ENCODE data around the gene MSH5. TPM values are rescaled to one million over a fixed set of nuclear protein-coding genes. Genes with fewer than 3 reads are reported as not detected.

Gene MSH5
- total and polyA plus RNA-seq, 2 donors, result 8.4 to 15.2 TPM

- peak in 3 of 9 donors; percentile 65 to 82 (median 67) for DNase-seq (ENCODE audit: low read depth in 6 of 9, low spot score in 9 of 9)
- H3K4me1 ChIP-seq (ENCODE audit: control insufficient read depth in 2 of 2, insufficient read depth in 2 of 2, low read length in 2 of 2), result peaks cover 25 to 70% of the 10 kb centered on the region in 2 donors
- peak overlapping the region; percentile 55 to 83 for H3K27ac ChIP-seq (ENCODE audit: low read depth in 1 of 2, low read length in 1 of 2)
- peaks cover 14 to 26% of the 10 kb centered on the region in 2 donors for H3K36me3 ChIP-seq (ENCODE audit: control insufficient read depth in 2 of 2, insufficient read depth in 2 of 2, low read length in 1 of 2)
- WGBS, result 41% methylated on average over 7 of the region's 7 CpGs
- H3K9me3 ChIP-seq (ENCODE audit: control insufficient read depth in 2 of 2, insufficient read depth in 1 of 2, low read length in 1 of 2), result no peaks in the 10 kb centered on the region
- H3K4me3 ChIP-seq (ENCODE audit: low read length in 2 of 2), result no peak overlapping the region
- no peaks in the 10 kb centered on the region for H3K27me3 ChIP-seq (ENCODE audit: control insufficient read depth in 2 of 2, insufficient read depth in 1 of 2, low read length in 1 of 2)
These were observed 12.6 kb upstream of the MSH5 start for GRCh38 chr6:31727034-31727716.

DNA sequence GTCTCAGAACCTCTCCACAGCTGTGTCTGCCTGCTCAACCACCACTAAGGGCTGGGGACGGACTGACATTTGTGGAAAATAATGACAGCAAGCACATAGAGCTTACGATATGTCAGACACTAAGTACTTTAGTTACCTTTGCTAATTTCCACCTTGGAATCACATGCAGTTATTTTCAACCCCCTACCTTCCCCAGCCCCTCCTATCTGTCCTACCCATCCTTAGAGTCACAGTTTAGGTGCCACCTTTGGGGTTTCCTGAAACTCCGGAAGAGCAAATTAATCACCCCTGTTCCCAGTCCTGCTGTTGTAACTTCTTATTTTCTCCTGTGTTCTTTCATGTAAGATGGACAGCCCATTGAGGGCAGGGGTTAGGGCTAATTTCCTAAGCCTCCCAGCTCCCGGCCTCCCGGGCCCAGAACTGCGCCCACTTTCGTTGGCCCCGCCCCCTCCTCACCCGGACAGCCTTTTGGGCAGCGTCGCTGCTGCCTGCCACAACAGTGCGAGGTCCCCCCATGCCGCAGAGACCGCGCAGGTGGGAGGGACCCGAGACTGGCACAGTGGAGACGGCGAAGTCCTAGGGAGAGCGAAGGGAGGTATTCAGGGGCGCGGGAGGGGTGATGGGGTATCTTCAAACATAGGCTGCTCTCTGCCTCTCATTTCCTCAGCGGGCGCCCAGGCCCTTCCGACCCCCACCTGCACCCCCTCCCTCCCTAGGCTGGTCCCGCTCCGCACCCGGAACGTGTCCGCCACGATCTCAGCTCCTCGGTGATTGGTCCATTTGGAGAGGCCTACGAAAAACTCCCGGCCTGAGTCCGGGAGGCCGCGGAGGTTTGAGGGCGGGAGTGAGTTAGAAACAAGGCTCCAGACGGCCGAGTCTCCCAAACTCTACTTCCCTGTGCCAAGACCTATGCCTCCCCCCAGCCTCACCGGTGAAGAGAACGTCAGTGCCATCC lies 11.8 kb upstream of the MSH5 start:
- H3K4me1 ChIP-seq (ENCODE audit: control insufficient read depth in 2 of 2, insufficient read depth in 2 of 2, low read length in 2 of 2), result peaks cover 25 to 66% of the 10 kb centered on the region in 2 donors
- no peaks in the 10 kb centered on the region for H3K9me3 ChIP-seq (ENCODE audit: control insufficient read depth in 2 of 2, insufficient read depth in 1 of 2, low read length in 1 of 2)
- peak overlapping the region; percentile 55 to 83 for H3K27ac ChIP-seq (ENCODE audit: low read depth in 1 of 2, low read length in 1 of 2)
- DNase-seq (ENCODE audit: low read depth in 6 of 9, low spot score in 9 of 9), result no peak
- H3K4me3 ChIP-seq (ENCODE audit: low read length in 2 of 2), result peak overlapping the region; percentile 1 to 71
- no peaks in the 10 kb centered on the region for H3K27me3 ChIP-seq (ENCODE audit: control insufficient read depth in 2 of 2, insufficient read depth in 1 of 2, low read length in 1 of 2)
- 86% methylated on average over 41 of the region's 41 CpGs for WGBS
- H3K36me3 ChIP-seq (ENCODE audit: control insufficient read depth in 2 of 2, insufficient read depth in 2 of 2, low read length in 1 of 2), result peaks cover 15 to 32% of the 10 kb centered on the region in 2 donors

- Histone ChIP-seq H3K27me3 (ENCODE audit: control insufficient read depth in 2 of 2, insufficient read depth in 1 of 2, low read length in 1 of 2) (no peaks in the 10 kb centered on the region), H3K36me3 (ENCODE audit: control insufficient read depth in 2 of 2, insufficient read depth in 2 of 2, low read length in 1 of 2) (peaks cover 24 to 41% of the 10 kb centered on the region in 2 donors), H3K9me3 (ENCODE audit: control insufficient read depth in 2 of 2, insufficient read depth in 1 of 2, low read length in 1 of 2) (no peaks in the 10 kb centered on the region), H3K4me1 (ENCODE audit: control insufficient read depth in 2 of 2, insufficient read depth in 2 of 2, low read length in 2 of 2) (peaks cover 22 to 63% of the 10 kb centered on the region in 2 donors), H3K27ac (ENCODE audit: low read depth in 1 of 2, low read length in 1 of 2) (peak within 1 kb of the TSS; percentile 61 to 83), H3K4me3 (ENCODE audit: low read length in 2 of 2) (peak within 1 kb of the TSS; percentile 71 to 74)
- no peak for DNase-seq (ENCODE audit: low read depth in 6 of 9, low spot score in 9 of 9)
- WGBS, result 41% methylated on average over 36 of the region's 36 CpGs
These were observed 10.9 kb upstream of the MSH5 start, which contains the start of gene DDAH2 for GRCh38 chr6:31728767-31729514. Gene DDAH2 (minus strand): TSS chr6:31729299. CDS start chr6:31729161, 138 bp downstream.

DNA sequence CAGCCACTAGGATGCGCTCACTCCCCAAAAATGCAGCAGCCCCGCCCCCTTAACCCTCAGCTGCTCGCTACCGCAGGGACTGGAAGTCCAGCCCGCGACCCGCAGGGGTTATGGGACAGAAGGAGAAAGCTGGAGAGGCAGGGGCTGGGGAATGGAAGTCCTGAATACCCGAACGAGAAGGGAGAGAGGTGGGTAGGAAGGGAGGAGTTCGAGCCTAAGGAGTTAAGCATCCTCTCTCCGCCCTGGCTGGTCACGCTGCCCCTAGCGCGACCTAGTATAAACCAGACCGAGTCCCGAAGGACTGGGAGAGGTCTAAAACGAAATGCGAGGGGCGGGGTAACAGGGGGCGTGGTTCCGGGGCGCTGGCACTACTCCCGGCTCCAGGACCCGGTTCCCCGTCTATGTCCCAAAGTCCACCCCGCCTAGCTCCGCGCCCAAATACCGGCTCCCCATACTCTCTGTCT lies 10.3 kb upstream of the MSH5 start:
- H3K27ac ChIP-seq (ENCODE audit: low read depth in 1 of 2, low read length in 1 of 2), result peak overlapping the region; percentile 61 to 64

DNA sequence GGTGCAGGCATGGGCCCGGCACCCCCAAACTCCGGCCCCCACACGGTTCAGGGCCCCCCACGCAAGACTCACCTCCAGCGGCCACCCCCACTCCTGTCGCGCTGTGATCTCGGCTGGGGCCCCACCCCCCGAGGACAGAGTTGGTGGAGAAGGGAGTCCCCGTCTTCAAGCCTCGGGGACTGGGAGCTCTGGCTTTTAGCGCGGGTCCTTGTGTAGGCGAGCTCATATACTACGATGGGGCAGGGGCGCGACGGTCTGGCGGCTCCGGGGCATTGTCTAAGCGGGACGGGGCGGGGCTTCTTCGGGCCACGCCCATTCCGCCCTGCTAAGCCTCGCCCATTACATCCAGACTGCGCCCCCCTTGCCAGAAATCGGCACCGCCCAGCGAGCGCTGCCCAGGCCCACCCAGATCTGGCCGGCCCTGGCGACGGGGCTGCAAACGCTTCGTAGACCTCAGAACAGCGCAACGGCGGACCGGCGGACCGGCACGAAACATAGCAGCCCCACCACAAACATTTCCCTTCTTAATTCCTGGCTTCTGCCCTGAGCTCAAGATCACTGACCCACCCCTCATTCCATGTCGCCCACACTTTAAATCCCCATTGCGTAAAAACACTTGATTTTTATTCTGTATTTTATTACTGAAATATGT lies 9.7 kb upstream of the MSH5 start:
- H3K27ac ChIP-seq (ENCODE audit: low read depth in 1 of 2, low read length in 1 of 2), result peak overlapping the region; percentile 61 to 64
- H3K36me3 ChIP-seq (ENCODE audit: control insufficient read depth in 2 of 2, insufficient read depth in 2 of 2, low read length in 1 of 2), result peaks cover 23 to 46% of the 10 kb centered on the region in 2 donors
- peak overlapping the region; percentile 71 to 74 for H3K4me3 ChIP-seq (ENCODE audit: low read length in 2 of 2)
- H3K9me3 ChIP-seq (ENCODE audit: control insufficient read depth in 2 of 2, insufficient read depth in 1 of 2, low read length in 1 of 2), result no peaks in the 10 kb centered on the region
- no peaks in the 10 kb centered on the region for H3K27me3 ChIP-seq (ENCODE audit: control insufficient read depth in 2 of 2, insufficient read depth in 1 of 2, low read length in 1 of 2)
- DNase-seq (ENCODE audit: low read depth in 6 of 9, low spot score in 9 of 9), result peak in 4 of 9 donors; percentile 78 to 86 (median 82)
- 6% methylated on average over 46 of the region's 46 CpGs for WGBS
- peaks cover 28 to 68% of the 10 kb centered on the region in 2 donors for H3K4me1 ChIP-seq (ENCODE audit: control insufficient read depth in 2 of 2, insufficient read depth in 2 of 2, low read length in 2 of 2)

More for the DNA sequence above, 10.3 kb upstream of the MSH5 start:
- Histone ChIP-seq H3K4me1 (ENCODE audit: control insufficient read depth in 2 of 2, insufficient read depth in 2 of 2, low read length in 2 of 2) (peaks cover 27 to 63% of the 10 kb centered on the region in 2 donors), H3K27me3 (ENCODE audit: control insufficient read depth in 2 of 2, insufficient read depth in 1 of 2, low read length in 1 of 2) (no peaks in the 10 kb centered on the region), H3K9me3 (ENCODE audit: control insufficient read depth in 2 of 2, insufficient read depth in 1 of 2, low read length in 1 of 2) (no peaks in the 10 kb centered on the region), H3K4me3 (ENCODE audit: low read length in 2 of 2) (peak overlapping the region; percentile 71 to 74), H3K36me3 (ENCODE audit: control insufficient read depth in 2 of 2, insufficient read depth in 2 of 2, low read length in 1 of 2) (peaks cover 23 to 46% of the 10 kb centered on the region in 2 donors)
- peak in 4 of 9 donors; percentile 84 to 92 (median 86) for DNase-seq (ENCODE audit: low read depth in 6 of 9, low spot score in 9 of 9)
- under 1% methylated on average over 29 of the region's 29 CpGs for WGBS

GRCh38 chr6:31730631-31731086 lies 9.1 kb upstream of the MSH5 start:
- Histone ChIP-seq H3K27ac (ENCODE audit: low read depth in 1 of 2, low read length in 1 of 2) (no peak overlapping the region), H3K4me3 (ENCODE audit: low read length in 2 of 2) (no peak overlapping the region), H3K27me3 (ENCODE audit: control insufficient read depth in 2 of 2, insufficient read depth in 1 of 2, low read length in 1 of 2) (no peaks in the 10 kb centered on the region), H3K9me3 (ENCODE audit: control insufficient read depth in 2 of 2, insufficient read depth in 1 of 2, low read length in 1 of 2) (no peaks in the 10 kb centered on the region), H3K36me3 (ENCODE audit: control insufficient read depth in 2 of 2, insufficient read depth in 2 of 2, low read length in 1 of 2) (peaks cover 23 to 46% of the 10 kb centered on the region in 2 donors), H3K4me1 (ENCODE audit: control insufficient read depth in 2 of 2, insufficient read depth in 2 of 2, low read length in 2 of 2) (peaks cover 28 to 71% of the 10 kb centered on the region in 2 donors)
- 97% methylated on average over 11 of the region's 11 CpGs for WGBS
- no peak for DNase-seq (ENCODE audit: low read depth in 6 of 9, low spot score in 9 of 9)

- no peaks in the 10 kb centered on the region for H3K27me3 ChIP-seq (ENCODE audit: control insufficient read depth in 2 of 2, insufficient read depth in 1 of 2, low read length in 1 of 2)
- H3K4me3 ChIP-seq (ENCODE audit: low read length in 2 of 2), result no peak overlapping the region
- no peak overlapping the region for H3K27ac ChIP-seq (ENCODE audit: low read depth in 1 of 2, low read length in 1 of 2)
- no peaks in the 10 kb centered on the region for H3K9me3 ChIP-seq (ENCODE audit: control insufficient read depth in 2 of 2, insufficient read depth in 1 of 2, low read length in 1 of 2)
- DNase-seq (ENCODE audit: low read depth in 6 of 9, low spot score in 9 of 9), result no peak
- 93% methylated on average over 3 of the region's 3 CpGs for WGBS
- H3K36me3 ChIP-seq (ENCODE audit: control insufficient read depth in 2 of 2, insufficient read depth in 2 of 2, low read length in 1 of 2), result peaks cover 23 to 38% of the 10 kb centered on the region in 2 donors
- peaks cover 31 to 65% of the 10 kb centered on the region in 2 donors for H3K4me1 ChIP-seq (ENCODE audit: control insufficient read depth in 2 of 2, insufficient read depth in 2 of 2, low read length in 2 of 2)
These were observed 7.8 kb upstream of the MSH5 start for GRCh38 chr6:31732029-31732428.

GRCh38 chr6:31733734-31734133 lies 6.1 kb upstream of the MSH5 start:
- H3K27me3 ChIP-seq (ENCODE audit: control insufficient read depth in 2 of 2, insufficient read depth in 1 of 2, low read length in 1 of 2), result no peaks in the 10 kb centered on the region
- DNase-seq (ENCODE audit: low read depth in 6 of 9, low spot score in 9 of 9), result no peak
- peaks cover 25 to 65% of the 10 kb centered on the region in 2 donors for H3K4me1 ChIP-seq (ENCODE audit: control insufficient read depth in 2 of 2, insufficient read depth in 2 of 2, low read length in 2 of 2)
- 96% methylated on average over 4 of the region's 4 CpGs for WGBS
- no peak overlapping the region for H3K4me3 ChIP-seq (ENCODE audit: low read length in 2 of 2)
- H3K27ac ChIP-seq (ENCODE audit: low read depth in 1 of 2, low read length in 1 of 2), result no peak overlapping the region
- H3K9me3 ChIP-seq (ENCODE audit: control insufficient read depth in 2 of 2, insufficient read depth in 1 of 2, low read length in 1 of 2), result no peaks in the 10 kb centered on the region
- peaks cover 23 to 38% of the 10 kb centered on the region in 2 donors for H3K36me3 ChIP-seq (ENCODE audit: control insufficient read depth in 2 of 2, insufficient read depth in 2 of 2, low read length in 1 of 2)

All from thymus (tissue), 11 donors.